OCI-LY3 (cell line): ENCODE measurements around the gene SCAI.

Source experiments
- EZH2phosphoT487 ChIP-seq: fragments of 200-600 bp; shearing (Covaris generic); IDR thresholded peaks from 2 replicates; pipeline ENCODE4 v1.6.1; 2018; ENCODE audit warnings: antibody characterized with exemption, mixed run types, low read depth
- TF ChIP-seq, protein P1 (sequence below): fragments of 200-600, 300-600 bp; sonication (generic); IDR thresholded peaks from 2 replicates; pipeline ENCODE4 v1.5.1; 2014; ENCODE audit warnings: antibody characterized with exemption, low read length, low read depth

GRCh38 chr9:125166762-125167161, 23.4 kb upstream of the SCAI start:
- TF ChIP-seq, protein P1, sequence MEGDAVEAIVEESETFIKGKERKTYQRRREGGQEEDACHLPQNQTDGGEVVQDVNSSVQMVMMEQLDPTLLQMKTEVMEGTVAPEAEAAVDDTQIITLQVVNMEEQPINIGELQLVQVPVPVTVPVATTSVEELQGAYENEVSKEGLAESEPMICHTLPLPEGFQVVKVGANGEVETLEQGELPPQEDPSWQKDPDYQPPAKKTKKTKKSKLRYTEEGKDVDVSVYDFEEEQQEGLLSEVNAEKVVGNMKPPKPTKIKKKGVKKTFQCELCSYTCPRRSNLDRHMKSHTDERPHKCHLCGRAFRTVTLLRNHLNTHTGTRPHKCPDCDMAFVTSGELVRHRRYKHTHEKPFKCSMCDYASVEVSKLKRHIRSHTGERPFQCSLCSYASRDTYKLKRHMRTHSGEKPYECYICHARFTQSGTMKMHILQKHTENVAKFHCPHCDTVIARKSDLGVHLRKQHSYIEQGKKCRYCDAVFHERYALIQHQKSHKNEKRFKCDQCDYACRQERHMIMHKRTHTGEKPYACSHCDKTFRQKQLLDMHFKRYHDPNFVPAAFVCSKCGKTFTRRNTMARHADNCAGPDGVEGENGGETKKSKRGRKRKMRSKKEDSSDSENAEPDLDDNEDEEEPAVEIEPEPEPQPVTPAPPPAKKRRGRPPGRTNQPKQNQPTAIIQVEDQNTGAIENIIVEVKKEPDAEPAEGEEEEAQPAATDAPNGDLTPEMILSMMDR: no peak
- TF ChIP-seq EZH2phosphoT487: no peak
